Suprapubic skin (tissue), 4 donors: ENCODE measurements around the gene MBD3L2B. TPM values are rescaled to one million over a fixed set of nuclear protein-coding genes. Genes with fewer than 3 reads are reported as not detected.

Source experiments
- DNase-seq, 2 donors: peaks; one replicate each; pipeline ENCODE4 v3.0.0-alpha.2; 2019; ENCODE audit warnings: low spot score in 2 of 2
- H3K27ac ChIP-seq: fragments of 200-600 bp; sonication (generic); one replicate; pipeline ENCODE4 v1.5.1; 2019
- H3K27me3 ChIP-seq: fragments of 200-600 bp; sonication (generic); one replicate; pipeline ENCODE4 v1.5.1; 2019
- H3K36me3 ChIP-seq: fragments of 200-600 bp; sonication (generic); one replicate; pipeline ENCODE4 v1.5.1; 2019
- H3K4me1 ChIP-seq: fragments of 200-600 bp; sonication (generic); one replicate; pipeline ENCODE4 v1.5.1; 2019
- H3K4me3 ChIP-seq: fragments of 200-600 bp; sonication (generic); one replicate; pipeline ENCODE4 v1.5.1; 2019; ENCODE audit warnings: mild to moderate bottlenecking
- H3K9me3 ChIP-seq: fragments of 200-600 bp; sonication (generic); one replicate; pipeline ENCODE4 v1.5.1; 2019
- EP300 ChIP-seq: sonication (generic); formaldehyde crosslinking; IDR thresholded peaks from one replicate; pipeline ENCODE4 v1.6.1; 2017; ENCODE audit warnings: antibody characterized with exemption
- POLR2A ChIP-seq, 2 donors: fragments of 450-650 bp; IDR thresholded peaks; one replicate each; pipeline ENCODE4 v1.6.1; 2017; ENCODE audit warnings: antibody characterized with exemption in 2 of 2, mild to moderate bottlenecking in 2 of 2, moderate library complexity in 2 of 2
- POLR2AphosphoS5 ChIP-seq, 3 donors: sonication (generic); formaldehyde crosslinking; IDR thresholded peaks; one replicate each; pipeline ENCODE4 v1.6.1; 2017; ENCODE audit warnings: antibody characterized with exemption in 3 of 3
- WGBS: methylation state at CpG from one replicate; pipeline ENCODE4 v1.1.5; 2018; 5-methylcytosine and 5-hydroxymethylcytosine counted together
- total RNA-seq, 4 donors: library from RNA; depleted of rRNA; stranded (reverse); fragments of >200 nt; gene quantifications; one replicate each; pipeline ENCODE4 v1.1.0, GENCODE V29; 2016
- TF ChIP-seq, protein P1 (sequence below), 2 donors: fragments of 200-600 bp in 1 of 2; fragments of 450-650 bp in 1 of 2; sonication (generic) in 1 of 2; IDR thresholded peaks; one replicate each; pipeline ENCODE4 v1.5.1; 2016 to 2019; ENCODE audit warnings: antibody characterized with exemption in 2 of 2, mild to moderate bottlenecking in 1 of 2, moderate library complexity in 1 of 2

The MBD3L2B gene
- total RNA-seq, 4 donors from 2014 or later = not detected

DNA sequence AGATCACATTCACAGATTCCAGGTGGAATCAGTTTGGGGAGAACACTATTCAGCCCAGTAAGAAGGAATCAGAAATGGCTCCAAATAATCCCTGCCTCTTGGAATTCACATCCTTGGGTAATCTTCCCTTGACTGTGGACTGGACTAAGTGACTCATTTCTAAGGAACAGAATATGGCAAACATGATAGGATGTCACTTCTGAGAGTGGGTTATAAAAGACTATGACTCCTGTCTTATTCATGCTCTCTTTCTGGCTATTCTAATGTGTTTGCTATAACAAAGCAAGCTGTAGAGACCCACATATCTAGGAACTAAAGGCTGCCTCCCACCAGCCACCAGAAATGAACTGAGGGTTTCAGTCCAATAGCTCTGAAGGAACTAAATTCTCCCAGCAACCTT, 37.8 kb downstream of the MBD3L2B start:
- TF ChIP-seq POLR2A (IDR thresholded peaks at IDR 0.05) (no peak), POLR2AphosphoS5 (IDR thresholded peaks at IDR 0.05) (no peak), EP300 (no peak)
- TF ChIP-seq, protein P1, sequence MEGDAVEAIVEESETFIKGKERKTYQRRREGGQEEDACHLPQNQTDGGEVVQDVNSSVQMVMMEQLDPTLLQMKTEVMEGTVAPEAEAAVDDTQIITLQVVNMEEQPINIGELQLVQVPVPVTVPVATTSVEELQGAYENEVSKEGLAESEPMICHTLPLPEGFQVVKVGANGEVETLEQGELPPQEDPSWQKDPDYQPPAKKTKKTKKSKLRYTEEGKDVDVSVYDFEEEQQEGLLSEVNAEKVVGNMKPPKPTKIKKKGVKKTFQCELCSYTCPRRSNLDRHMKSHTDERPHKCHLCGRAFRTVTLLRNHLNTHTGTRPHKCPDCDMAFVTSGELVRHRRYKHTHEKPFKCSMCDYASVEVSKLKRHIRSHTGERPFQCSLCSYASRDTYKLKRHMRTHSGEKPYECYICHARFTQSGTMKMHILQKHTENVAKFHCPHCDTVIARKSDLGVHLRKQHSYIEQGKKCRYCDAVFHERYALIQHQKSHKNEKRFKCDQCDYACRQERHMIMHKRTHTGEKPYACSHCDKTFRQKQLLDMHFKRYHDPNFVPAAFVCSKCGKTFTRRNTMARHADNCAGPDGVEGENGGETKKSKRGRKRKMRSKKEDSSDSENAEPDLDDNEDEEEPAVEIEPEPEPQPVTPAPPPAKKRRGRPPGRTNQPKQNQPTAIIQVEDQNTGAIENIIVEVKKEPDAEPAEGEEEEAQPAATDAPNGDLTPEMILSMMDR (IDR thresholded peaks at IDR 0.05) = no peak
- Histone ChIP-seq H3K36me3 (no peaks in the 10 kb centered on the region), H3K9me3 (peaks cover 10% of the 10 kb centered on the region), H3K4me1 (no peaks in the 10 kb centered on the region), H3K27me3 (no peaks in the 10 kb centered on the region), H3K27ac (no peak overlapping the region), H3K4me3 (no peak overlapping the region)
- no peak for DNase-seq

DNA sequence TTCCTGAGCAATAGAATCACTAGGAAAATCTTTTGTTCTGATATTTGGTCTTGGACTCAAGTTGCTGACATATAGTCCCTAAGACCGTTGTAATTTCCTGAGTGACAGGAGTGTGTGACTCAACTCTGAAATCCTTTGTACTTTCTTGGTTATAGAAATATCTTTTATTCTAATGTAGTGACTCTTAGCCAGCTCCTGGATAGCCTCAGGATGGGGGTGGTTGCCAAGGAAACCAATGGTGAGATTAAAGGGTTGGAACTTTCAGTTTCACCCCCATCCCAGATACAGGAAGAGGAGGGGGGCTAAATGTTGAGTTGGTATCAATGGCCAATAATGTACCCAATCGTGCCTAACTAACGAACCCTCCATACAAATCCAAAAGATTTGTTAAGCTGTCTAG, 41.8 kb downstream of the MBD3L2B start:
- TF ChIP-seq, protein P1 (IDR thresholded peaks at IDR 0.05) = no peak
- TF ChIP-seq POLR2A (IDR thresholded peaks at IDR 0.05) (no peak), POLR2AphosphoS5 (IDR thresholded peaks at IDR 0.05) (no peak), EP300 (no peak)
- WGBS = 77% methylated on average over 3 of the region's 3 CpGs

DNA sequence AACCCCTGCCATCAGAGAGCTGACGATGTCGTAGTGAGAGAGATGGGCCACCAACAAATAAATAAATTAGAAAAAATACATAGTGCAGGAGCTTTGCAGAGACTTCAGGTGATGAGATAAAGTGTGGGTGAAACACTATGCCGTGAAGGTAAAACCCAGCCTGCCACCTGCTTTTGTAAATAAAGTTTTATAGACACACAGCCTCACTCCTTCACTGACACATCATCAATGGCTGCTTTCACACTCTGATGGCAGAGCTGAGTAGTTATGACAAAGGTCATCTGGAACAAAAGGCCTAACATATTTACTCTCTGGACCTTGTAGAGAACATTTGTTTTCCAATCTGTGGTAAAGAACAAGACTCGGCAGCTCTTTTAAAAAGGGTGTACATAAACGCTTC, 45.0 kb downstream of the MBD3L2B start:
- DNase-seq = no peak
- no peak overlapping the region for H3K27ac ChIP-seq
- TF ChIP-seq, protein P1 (IDR thresholded peaks at IDR 0.05) = no peak
- TF ChIP-seq POLR2A (IDR thresholded peaks at IDR 0.05) = no peak
- no peak for TF ChIP-seq POLR2AphosphoS5 (IDR thresholded peaks at IDR 0.05)
- TF ChIP-seq EP300 = no peak
- WGBS = 95% methylated on average over 5 of the region's 5 CpGs
- no peaks in the 10 kb centered on the region for H3K4me1 ChIP-seq
- H3K4me3 ChIP-seq = no peak overlapping the region
- H3K36me3 ChIP-seq = no peaks in the 10 kb centered on the region
- H3K9me3 ChIP-seq = peaks cover 7% of the 10 kb centered on the region
- H3K27me3 ChIP-seq = no peaks in the 10 kb centered on the region

More for the DNA sequence above, 41.8 kb downstream of the MBD3L2B start:
- H3K27me3 ChIP-seq = no peaks in the 10 kb centered on the region
- no peak overlapping the region for H3K27ac ChIP-seq
- H3K4me1 ChIP-seq = no peaks in the 10 kb centered on the region
- DNase-seq = no peak
- H3K4me3 ChIP-seq = no peak overlapping the region
- H3K9me3 ChIP-seq = peaks cover 14% of the 10 kb centered on the region
- no peaks in the 10 kb centered on the region for H3K36me3 ChIP-seq

DNA sequence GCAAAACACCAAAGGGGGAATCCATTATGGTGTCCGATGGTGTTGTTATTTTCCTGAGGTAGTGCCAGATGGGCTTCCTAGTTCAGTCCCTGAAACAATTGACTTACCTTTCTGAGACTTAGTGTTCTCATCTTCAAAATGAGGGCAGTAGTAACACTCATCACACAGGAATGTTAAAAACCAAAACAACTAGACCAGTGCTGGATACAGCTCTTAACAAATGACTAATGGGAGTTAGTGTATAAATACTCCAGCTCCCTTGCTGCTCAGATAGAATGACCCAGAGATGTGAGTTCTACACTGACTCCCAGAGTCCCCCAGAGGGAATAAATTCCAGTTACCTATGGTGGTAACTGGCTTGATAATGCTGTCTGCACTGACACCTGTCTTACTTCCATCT, 49.9 kb downstream of the MBD3L2B start:
- H3K9me3 ChIP-seq = no peaks in the 10 kb centered on the region
- H3K36me3 ChIP-seq = no peaks in the 10 kb centered on the region
- TF ChIP-seq EP300 (no peak), POLR2AphosphoS5 (IDR thresholded peaks at IDR 0.05) (no peak), POLR2A (IDR thresholded peaks at IDR 0.05) (no peak)
- TF ChIP-seq, protein P1 (IDR thresholded peaks at IDR 0.05) = no peak
- no peaks in the 10 kb centered on the region for H3K4me1 ChIP-seq
- H3K4me3 ChIP-seq = no peak overlapping the region
- H3K27me3 ChIP-seq = peaks cover under 1% of the 10 kb centered on the region
- no peak for DNase-seq
- 91% methylated on average over 1 of the region's 1 CpG for WGBS
- no peak overlapping the region for H3K27ac ChIP-seq

DNA sequence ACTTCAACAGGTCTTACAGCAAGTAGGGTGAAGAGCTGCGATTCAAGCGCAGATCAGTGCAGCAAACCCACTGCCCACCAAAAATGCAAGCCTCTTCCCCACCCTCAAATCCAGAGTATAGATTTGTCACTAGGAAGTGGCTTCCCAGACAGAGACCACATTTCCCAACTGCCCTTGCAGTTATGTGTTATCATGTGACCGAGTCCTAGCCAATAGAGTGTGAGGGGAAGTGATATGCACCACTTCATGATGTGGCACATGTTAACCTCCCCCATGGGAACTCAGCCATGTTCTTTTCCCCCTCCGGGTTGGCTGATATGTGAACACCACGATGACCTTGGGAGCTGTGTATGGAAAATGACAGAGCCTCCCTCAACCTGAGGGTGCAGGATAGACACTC, 50.8 kb downstream of the MBD3L2B start:
- Histone ChIP-seq H3K27me3 (peaks cover 3% of the 10 kb centered on the region), H3K9me3 (no peaks in the 10 kb centered on the region), H3K4me1 (no peaks in the 10 kb centered on the region), H3K36me3 (no peaks in the 10 kb centered on the region), H3K4me3 (no peak overlapping the region), H3K27ac (no peak overlapping the region)
- 84% methylated on average over 5 of the region's 5 CpGs for WGBS
- TF ChIP-seq POLR2AphosphoS5 (IDR thresholded peaks at IDR 0.05) (no peak), EP300 (no peak)
- TF ChIP-seq, protein P1 (IDR thresholded peaks at IDR 0.05) = no peak
- no peak for DNase-seq
